Endodermal cell (in vitro differentiated cells): Measurements from ENCODE around the gene ST6GALNAC2. TPM values are rescaled to one million over a fixed set of nuclear protein-coding genes. Genes with fewer than 3 reads are reported as not detected.

Experiments
- DNase-seq: peaks from one replicate; pipeline ENCODE4 v3.0.0-alpha.2; 2017
- H3K27ac ChIP-seq: 2 replicates; pipeline ENCODE4 v1.5.1; 2013; ENCODE audit warnings: mild to moderate bottlenecking, low read depth, low read length, moderate library complexity
- H3K27me3 ChIP-seq: 2 replicates; pipeline ENCODE4 v1.6.1; 2013; ENCODE audit warnings: mild to moderate bottlenecking, low read length, moderate library complexity; ENCODE audit not compliant: insufficient read depth, control insufficient read depth, poor library complexity, severe bottlenecking
- H3K36me3 ChIP-seq: 2 replicates; pipeline ENCODE4 v1.7.0; 2013; ENCODE audit warnings: mild to moderate bottlenecking, low read length, moderate library complexity; ENCODE audit not compliant: control insufficient read depth, insufficient read depth
- H3K4me1 ChIP-seq: one replicate; pipeline ENCODE4 v1.7.0; 2013; ENCODE audit warnings: low read length; ENCODE audit not compliant: control insufficient read depth, insufficient read depth
- H3K4me3 ChIP-seq: 2 replicates; pipeline ENCODE4 v1.5.1; 2013; ENCODE audit warnings: mild to moderate bottlenecking, low read length, moderate library complexity
- H3K9ac ChIP-seq: 2 replicates; pipeline ENCODE4 v1.6.1; 2013; ENCODE audit warnings: mild to moderate bottlenecking, low read length, moderate library complexity; ENCODE audit not compliant: poor library complexity, severe bottlenecking; ENCODE audit errors: extremely low read depth
- H3K9me3 ChIP-seq: 2 replicates; pipeline ENCODE4 v1.6.1; 2013; ENCODE audit warnings: mild to moderate bottlenecking, low read length, moderate library complexity; ENCODE audit not compliant: control insufficient read depth
- H3K27ac Mint-ChIP-seq: 2 replicates; pipeline ENCODE4 v1.8.0; 2020; ENCODE audit warnings: mixed read lengths
- H3K27me3 Mint-ChIP-seq: 2 replicates; pipeline ENCODE4 v1.8.0; 2021; ENCODE audit warnings: mild to moderate bottlenecking, mixed read lengths; ENCODE audit not compliant: insufficient read depth
- H3K36me3 Mint-ChIP-seq: 2 replicates; pipeline ENCODE4 v1.8.0; 2020; ENCODE audit warnings: low read depth, mixed read lengths
- H3K4me1 Mint-ChIP-seq: 2 replicates; pipeline ENCODE4 v1.8.0; 2020; ENCODE audit warnings: mixed read lengths
- H3K4me3 Mint-ChIP-seq: 2 replicates; pipeline ENCODE4 v1.8.0; 2020; ENCODE audit warnings: mild to moderate bottlenecking, moderate library complexity, mixed read lengths
- H3K9me3 Mint-ChIP-seq: 2 replicates; pipeline ENCODE4 v1.8.0; 2020; ENCODE audit warnings: mild to moderate bottlenecking, mixed read lengths
- CTCF ChIP-seq: fragments of 200-600 bp; sonication (generic); conservative IDR thresholded peaks from 2 replicates; pipeline ENCODE4 v1.5.0; 2021; ENCODE audit warnings: antibody characterized with exemption, mild to moderate bottlenecking
- WGBS, 2 experiments: methylation state at CpG; one replicate each; pipeline versions ENCODE4 v1.1.5 to v1.1.7; 2013; ENCODE audit warnings: missing lambda C conversion rate in 2 of 2, mixed read lengths in 1 of 2; ENCODE audit not compliant: insufficient coverage in 1 of 2, insufficient read length in 1 of 2; 5-methylcytosine and 5-hydroxymethylcytosine counted together
- total RNA-seq, 2 donors: library from RNA; stranded (reverse); fragmentation: NEBNext Ultra II Directional in 1 of 2; extraction: Animal tissue kit (Norgen Biotek cat#: 25700) in 1 of 2; gene quantifications; 2 replicates in 1 of 2; 3 replicates in 1 of 2; pipeline ENCODE4 v1.2.1, GENCODE V29; 2021

The ST6GALNAC2 gene
- total RNA-seq, 2 donors from 2014 or later = 15.1 to 26.9 TPM

DNA sequence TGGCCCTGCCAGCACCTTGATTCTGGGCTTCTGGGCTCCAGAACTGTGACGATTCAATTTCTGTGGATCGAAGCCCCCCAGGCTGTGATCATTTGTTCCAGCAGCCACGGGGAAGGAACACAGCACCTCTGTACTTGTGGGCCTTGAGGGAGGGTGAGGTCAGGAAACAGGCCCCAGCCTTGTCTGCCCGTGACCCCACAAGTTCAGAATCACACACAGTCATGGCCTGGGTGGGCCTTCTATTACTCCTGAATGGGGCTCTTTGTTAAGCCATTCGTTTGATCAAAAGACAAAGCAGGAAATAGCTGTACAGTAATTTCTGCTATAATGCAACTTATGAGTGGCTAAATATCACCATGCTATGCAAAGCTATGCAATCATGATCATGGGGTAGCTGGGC, 10.1 kb downstream of the ST6GALNAC2 start:
- Mint-ChIP-seq H3K4me3 (no peak overlapping the region), H3K9me3 (no peaks in the 10 kb centered on the region), H3K27ac (no peak overlapping the region), H3K4me1 (no peaks in the 10 kb centered on the region), H3K36me3 (peaks cover 11% of the 10 kb centered on the region), H3K27me3 (peaks cover 3% of the 10 kb centered on the region)
- no peak for TF ChIP-seq CTCF
- no peak overlapping the region for H3K9ac ChIP-seq
- 90 to 95% methylated on average over 4 to 5 of the region's 5 CpGs for WGBS, 2 experiments
- DNase-seq = no peak
- no peaks in the 10 kb centered on the region for H3K27me3 ChIP-seq
- H3K4me3 ChIP-seq = no peak overlapping the region
- H3K27ac ChIP-seq = peak overlapping the region; percentile 32
- H3K4me1 ChIP-seq = no peaks in the 10 kb centered on the region
- peaks cover 4% of the 10 kb centered on the region for H3K36me3 ChIP-seq
- peaks cover 7% of the 10 kb centered on the region for H3K9me3 ChIP-seq

GRCh38 chr17:76574166-76574565, 11.5 kb downstream of the ST6GALNAC2 start:
- peaks cover 8% of the 10 kb centered on the region for H3K36me3 Mint-ChIP-seq

DNA sequence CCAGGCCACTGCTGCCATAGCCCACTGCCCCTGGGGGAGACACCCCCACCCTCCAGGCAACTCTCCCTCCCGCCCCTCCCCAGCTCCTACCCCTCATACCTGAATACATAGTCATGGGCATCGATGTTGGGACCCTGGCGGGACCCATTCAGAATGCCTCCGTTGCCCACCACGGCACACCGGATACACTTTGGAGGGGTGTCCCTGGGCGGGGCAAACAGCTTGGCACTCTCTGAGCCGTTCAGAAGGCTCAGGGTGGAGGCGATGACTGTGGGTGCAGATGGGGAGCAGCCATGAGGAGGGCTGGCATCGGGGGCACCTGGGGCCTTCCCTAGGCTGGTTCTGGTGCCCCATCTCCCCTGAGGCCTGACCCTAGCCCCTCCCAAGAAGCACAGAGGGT, 12.6 kb downstream of the ST6GALNAC2 start:
- Histone ChIP-seq H3K4me3 (no peak overlapping the region), H3K27ac (no peak overlapping the region), H3K36me3 (peaks cover 4% of the 10 kb centered on the region), H3K4me1 (peaks cover 8% of the 10 kb centered on the region), H3K9me3 (no peaks in the 10 kb centered on the region), H3K9ac (no peak overlapping the region), H3K27me3 (no peaks in the 10 kb centered on the region)
- Mint-ChIP-seq H3K36me3 (peaks cover 8% of the 10 kb centered on the region), H3K9me3 (no peaks in the 10 kb centered on the region), H3K27me3 (no peaks in the 10 kb centered on the region), H3K4me1 (peaks cover 15% of the 10 kb centered on the region), H3K4me3 (no peak overlapping the region), H3K27ac (no peak overlapping the region)
- TF ChIP-seq CTCF = no peak
- WGBS, 2 experiments = 94 to 100% methylated on average over 6 to 10 of the region's 10 CpGs
- no peak for DNase-seq

More at GRCh38 chr17:76574166-76574565, 11.5 kb downstream of the ST6GALNAC2 start:
- H3K4me1 Mint-ChIP-seq = peaks cover 10% of the 10 kb centered on the region
- no peak overlapping the region for H3K27ac Mint-ChIP-seq
- H3K27me3 ChIP-seq = no peaks in the 10 kb centered on the region
- no peak overlapping the region for H3K4me3 Mint-ChIP-seq
- TF ChIP-seq CTCF = no peak
- H3K9me3 Mint-ChIP-seq = no peaks in the 10 kb centered on the region
- peaks cover 4% of the 10 kb centered on the region for H3K36me3 ChIP-seq
- H3K4me3 ChIP-seq = no peak overlapping the region
- no peak for DNase-seq
- 95% methylated on average over 11 of the region's 11 CpGs; no CpG with 5 or more reads in 1 of the 2 experiments for WGBS, 2 experiments
- no peak overlapping the region for H3K9ac ChIP-seq
- no peaks in the 10 kb centered on the region for H3K27me3 Mint-ChIP-seq
- H3K4me1 ChIP-seq = peaks cover 8% of the 10 kb centered on the region
- H3K27ac ChIP-seq = no peak overlapping the region
- H3K9me3 ChIP-seq = no peaks in the 10 kb centered on the region
